OCI-LY3 (cell line): ENCODE results near the gene UBE2D4.

Source experiments
- CTCF ChIP-seq: fragments of 200-600, 300-600 bp; sonication (generic); IDR thresholded peaks from 2 replicates; pipeline ENCODE4 v1.5.1; 2014; ENCODE audit warnings: antibody characterized with exemption, low read length, low read depth
- EZH2phosphoT487 ChIP-seq: fragments of 200-600 bp; shearing (Covaris generic); IDR thresholded peaks from 2 replicates; pipeline ENCODE4 v1.6.1; 2018; ENCODE audit warnings: antibody characterized with exemption, mixed run types, low read depth

GRCh38 chr7:43905209-43905946 lies 20.9 kb upstream of the UBE2D4 start:
- TF ChIP-seq CTCF (no peak), EZH2phosphoT487 (no peak)
